HCT116 (cell line): ENCODE measurements around the gene SLC30A10. TPM values are rescaled to one million over a fixed set of nuclear protein-coding genes. Genes with fewer than 3 reads are reported as not detected.

Experiments used
- ATAC-seq: fragments of 200-7000 bp; cut with Tn5 transposase; 2 replicates; pipeline ENCODE4 v1.9.1; 2020; ENCODE audit warnings: mild to moderate bottlenecking, moderate library complexity
- BruUV-seq: library from RNA; stranded (reverse); fragments of 400-500 nt; replicated peaks from 2 replicates; lab custom pipeline; 2021; lab: Mats Ljungman, UMichigan
- CTCF ChIA-PET: fragments of 300-600 bp; sonication (Branson Sonifier 250); formaldehyde crosslinking; loops from one replicate; lab custom pipeline; 2021; ENCODE audit warnings: antibody characterized with exemption; lab: Charles Lee
- POLR2A ChIA-PET: fragments of 300-600, 350-600 bp; sonication (Branson Sonifier 250); formaldehyde crosslinking; loops from one replicate; lab custom pipeline; 2021; ENCODE audit warnings: antibody characterized with exemption; lab: Charles Lee
- RAD21 ChIA-PET, 2 experiments: fragments of 300-600 bp; sonication (Branson Sonifier 250); formaldehyde crosslinking; loops; one replicate each; lab custom pipeline; 2023; ENCODE audit warnings: low total read pairs in 2 of 2; ENCODE audit not compliant: uncharacterized antibody in 2 of 2, unreplicated experiment in 2 of 2, low non-redundant PET in 1 of 2; lab: Charles Lee
- DNase-seq: peaks from one replicate; pipeline ENCODE4 v3.0.0-alpha.2; 2010; ENCODE audit warnings: low read depth, low spot score
- H2AFZ ChIP-seq: fragments of 200-600 bp; shearing (Covaris generic), sonication (generic); 2 replicates; pipeline ENCODE4 v1.6.1; 2017; ENCODE audit warnings: low read depth, mixed run types, mixed read lengths, antibody characterized with exemption, low read length; ENCODE audit not compliant: poor library complexity, severe bottlenecking
- H3K27ac ChIP-seq: 2 replicates; pipeline ENCODE4 v1.5.1; 2012; ENCODE audit warnings: low read depth, low read length
- H3K27me3 ChIP-seq: fragments of 200-600 bp; sonication (generic); 2 replicates; pipeline ENCODE4 v1.6.1; 2016; ENCODE audit warnings: mixed run types, low read length, mixed read lengths; ENCODE audit not compliant: insufficient read depth
- H3K36me3 ChIP-seq, 2 experiments: fragments of 200-500 bp in 1 of 2; fragments of 200-600 bp in 1 of 2; sonication (Bioruptor generic) in 1 of 2; sonication (generic) in 1 of 2; 2 replicates each; pipeline versions ENCODE4 v1.5.1 to v1.6.1; 2014 to 2016; ENCODE audit warnings: low read length in 2 of 2, inconsistent platforms in 1 of 2, mixed read lengths in 1 of 2, mixed run types in 1 of 2; ENCODE audit not compliant: insufficient read depth in 2 of 2, control insufficient read depth in 1 of 2
- H3K4me1 ChIP-seq, 2 experiments: fragments of 200-600 bp in 1 of 2; sonication (generic) in 1 of 2; 2 replicates each; pipeline versions ENCODE4 v1.5.1 to v1.6.1; 2012 to 2017; ENCODE audit warnings: low read length in 2 of 2, inconsistent platforms in 1 of 2, mild to moderate bottlenecking in 1 of 2, mixed read lengths in 1 of 2, mixed run types in 1 of 2, moderate library complexity in 1 of 2; ENCODE audit not compliant: insufficient read depth in 2 of 2, control insufficient read depth in 1 of 2
- H3K4me2 ChIP-seq: fragments of 200-600 bp; sonication (generic); 2 replicates; pipeline ENCODE4 v1.6.1; 2017; ENCODE audit warnings: mixed run types, low read length, mixed read lengths
- H3K4me3 ChIP-seq, 2 experiments: fragments of 200-600 bp in 1 of 2; sonication (generic) in 1 of 2; replicated peaks in 1 of 2; 2 replicates each; pipeline ENCODE4 v1.5.1; 2011 to 2016; ENCODE audit warnings: low read length in 2 of 2, control low read depth in 1 of 2, low read depth in 1 of 2, mild to moderate bottlenecking in 1 of 2, mixed read lengths in 1 of 2, mixed run types in 1 of 2
- H3K79me2 ChIP-seq: fragments of 200-600 bp; sonication (generic); 2 replicates; pipeline ENCODE4 v1.6.1; 2017; ENCODE audit warnings: mild to moderate bottlenecking, mixed run types, low read length, moderate library complexity, mixed read lengths; ENCODE audit not compliant: insufficient read depth
- H3K9ac ChIP-seq: fragments of 200-600 bp; sonication (generic); 2 replicates; pipeline ENCODE4 v1.6.1; 2016; ENCODE audit warnings: low read length, mixed read lengths
- H3K9me2 ChIP-seq: fragments of 200-600 bp; sonication (generic), shearing (Covaris generic); 2 replicates; pipeline ENCODE4 v1.6.1; 2017; ENCODE audit warnings: mixed run types, mild to moderate bottlenecking, moderate library complexity; ENCODE audit not compliant: insufficient read depth
- H3K9me3 ChIP-seq, 2 experiments: fragments of 200-500 bp in 1 of 2; fragments of 200-600 bp in 1 of 2; sonication (Bioruptor generic) in 1 of 2; sonication (generic) in 1 of 2; 2 replicates each; pipeline ENCODE4 v1.6.1; 2014 to 2017; ENCODE audit warnings: low read length in 2 of 2, mixed read lengths in 2 of 2, inconsistent platforms in 1 of 2, low read depth in 1 of 2, mild to moderate bottlenecking in 1 of 2, mixed run types in 1 of 2, moderate library complexity in 1 of 2; ENCODE audit not compliant: control insufficient read depth in 1 of 2, insufficient read depth in 1 of 2
- H4K20me1 ChIP-seq: fragments of 200-600 bp; sonication (generic), shearing (Covaris generic); 2 replicates; pipeline ENCODE4 v1.6.1; 2017; ENCODE audit warnings: mixed run types, mild to moderate bottlenecking, moderate library complexity; ENCODE audit not compliant: insufficient read depth
- EGR1 ChIP-seq: IDR thresholded peaks from 2 replicates; pipeline ENCODE4 v1.6.1; 2012; ENCODE audit warnings: low read depth
- ELF1 ChIP-seq: IDR thresholded peaks from 2 replicates; pipeline ENCODE4 v1.6.1; 2012; ENCODE audit warnings: low read depth, borderline replicate concordance
- JUND ChIP-seq: IDR thresholded peaks from 2 replicates; pipeline ENCODE4 v1.6.1; 2012
- POLR2AphosphoS5 ChIP-seq: IDR thresholded peaks from 2 replicates; pipeline ENCODE4 v1.6.1; 2011; ENCODE audit warnings: mild to moderate bottlenecking, low read depth, low read length, moderate library complexity
- REST ChIP-seq: IDR thresholded peaks from 2 replicates; pipeline ENCODE4 v1.6.1; 2012; ENCODE audit warnings: low read depth
- SP1 ChIP-seq: IDR thresholded peaks from 2 replicates; pipeline ENCODE4 v1.6.1; 2012; ENCODE audit warnings: low read depth
- YY1 ChIP-seq: IDR thresholded peaks from 2 replicates; pipeline ENCODE4 v1.6.1; 2011; ENCODE audit warnings: low read length, low read depth, moderate library complexity, mild to moderate bottlenecking; ENCODE audit not compliant: insufficient replicate concordance; ENCODE audit errors: extremely low read depth
- intact Hi-C: fragments of 100-400 bp; cut with micrococcal nuclease; formaldehyde crosslinking; loops from 2 replicates; pipeline ENCODE4 v1.10.0; 2022
- total RNA-seq: library from RNA; stranded (reverse); gene quantifications from one replicate; pipeline ENCODE4 v1.2.1, GENCODE V29; 2021; ENCODE audit not compliant: unreplicated experiment
- TF ChIP-seq, protein P1 (sequence below): IDR thresholded peaks from 2 replicates; pipeline ENCODE4 v1.6.1; 2012
- TF ChIP-seq, protein P2 (sequence below): IDR thresholded peaks from 2 replicates; pipeline ENCODE4 v1.6.1; 2012

Gene SLC30A10
- total RNA-seq, 1 experiment from 2014 or later = 0.15 TPM

GRCh38 chr1:219913005-219913770 lies 15.2 kb downstream of the SLC30A10 start:
- ChIA-PET RAD21 (no interaction called here), CTCF (interaction anchor here (0.6 kb wide), 1 partner anchor 963 kb away, joined by 8 read pairs; no protein-coding TSS in a partner anchor), POLR2A (no interaction called here)
- TF ChIP-seq, protein P1, sequence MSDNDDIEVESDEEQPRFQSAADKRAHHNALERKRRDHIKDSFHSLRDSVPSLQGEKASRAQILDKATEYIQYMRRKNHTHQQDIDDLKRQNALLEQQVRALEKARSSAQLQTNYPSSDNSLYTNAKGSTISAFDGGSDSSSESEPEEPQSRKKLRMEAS = no peak
- TF ChIP-seq EGR1 (no peak), ELF1 (no peak), JUND (no peak), YY1 (no peak), REST (no peak), POLR2AphosphoS5 (no peak), SP1 (no peak)
- TF ChIP-seq, protein P2, sequence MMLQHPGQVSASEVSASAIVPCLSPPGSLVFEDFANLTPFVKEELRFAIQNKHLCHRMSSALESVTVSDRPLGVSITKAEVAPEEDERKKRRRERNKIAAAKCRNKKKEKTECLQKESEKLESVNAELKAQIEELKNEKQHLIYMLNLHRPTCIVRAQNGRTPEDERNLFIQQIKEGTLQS = no peak
- intact Hi-C loops = no loop called here
- no peaks in the 10 kb centered on the region for H3K36me3 ChIP-seq
- H3K9me2 ChIP-seq = no peaks in the 10 kb centered on the region
- no peaks in the 10 kb centered on the region for H3K79me2 ChIP-seq
- H3K27me3 ChIP-seq = peaks cover 5% of the 10 kb centered on the region; the same call in 1 of the 2 replicates
- no peak overlapping the region for H3K4me3 ChIP-seq
- no peak overlapping the region for H3K9ac ChIP-seq
- ATAC-seq (no peak), DNase-seq (no peak)
- H2AFZ ChIP-seq = no peak overlapping the region
- H3K4me2 ChIP-seq = no peak overlapping the region
- H4K20me1 ChIP-seq = no peaks in the 10 kb centered on the region
- no peaks in the 10 kb centered on the region for H3K9me3 ChIP-seq
- peaks cover 8 to 11% of the 10 kb centered on the region in 2 experiments for H3K4me1 ChIP-seq
- no peak overlapping the region for H3K27ac ChIP-seq
- BruUV-seq = no TSS peak
